ENCODE results near the gene SNX4.

Gene SNX4

DNA sequence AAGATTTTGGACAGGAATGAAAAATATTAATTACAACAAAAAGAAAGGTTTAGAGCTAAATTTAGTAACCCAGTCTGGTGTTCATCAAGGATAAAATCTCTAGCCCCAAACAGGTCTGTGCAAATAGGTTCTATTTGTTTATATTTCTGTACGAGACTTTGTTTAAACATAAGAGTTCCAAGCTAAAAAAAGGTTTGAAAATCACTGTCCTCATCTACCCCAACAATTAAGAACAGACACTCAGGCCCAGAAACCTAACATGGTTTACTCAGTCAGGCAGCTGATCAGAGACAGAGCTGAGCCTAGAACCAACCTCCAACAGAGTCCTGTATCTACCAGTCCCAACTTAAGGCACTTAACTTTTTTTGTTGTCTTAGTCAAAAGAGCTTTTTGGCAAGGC is 49.3 kb downstream of the SNX4 start:
- no peak for DNase-seq (ENCODE audit: low read depth)
- TF ChIP-seq, protein P1, sequence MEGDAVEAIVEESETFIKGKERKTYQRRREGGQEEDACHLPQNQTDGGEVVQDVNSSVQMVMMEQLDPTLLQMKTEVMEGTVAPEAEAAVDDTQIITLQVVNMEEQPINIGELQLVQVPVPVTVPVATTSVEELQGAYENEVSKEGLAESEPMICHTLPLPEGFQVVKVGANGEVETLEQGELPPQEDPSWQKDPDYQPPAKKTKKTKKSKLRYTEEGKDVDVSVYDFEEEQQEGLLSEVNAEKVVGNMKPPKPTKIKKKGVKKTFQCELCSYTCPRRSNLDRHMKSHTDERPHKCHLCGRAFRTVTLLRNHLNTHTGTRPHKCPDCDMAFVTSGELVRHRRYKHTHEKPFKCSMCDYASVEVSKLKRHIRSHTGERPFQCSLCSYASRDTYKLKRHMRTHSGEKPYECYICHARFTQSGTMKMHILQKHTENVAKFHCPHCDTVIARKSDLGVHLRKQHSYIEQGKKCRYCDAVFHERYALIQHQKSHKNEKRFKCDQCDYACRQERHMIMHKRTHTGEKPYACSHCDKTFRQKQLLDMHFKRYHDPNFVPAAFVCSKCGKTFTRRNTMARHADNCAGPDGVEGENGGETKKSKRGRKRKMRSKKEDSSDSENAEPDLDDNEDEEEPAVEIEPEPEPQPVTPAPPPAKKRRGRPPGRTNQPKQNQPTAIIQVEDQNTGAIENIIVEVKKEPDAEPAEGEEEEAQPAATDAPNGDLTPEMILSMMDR (conservative IDR thresholded peaks at IDR 0.05; ENCODE audit: low read length), result no peak
- no peak overlapping the region for H3K4me3 ChIP-seq (ENCODE audit: low read length)

DNA sequence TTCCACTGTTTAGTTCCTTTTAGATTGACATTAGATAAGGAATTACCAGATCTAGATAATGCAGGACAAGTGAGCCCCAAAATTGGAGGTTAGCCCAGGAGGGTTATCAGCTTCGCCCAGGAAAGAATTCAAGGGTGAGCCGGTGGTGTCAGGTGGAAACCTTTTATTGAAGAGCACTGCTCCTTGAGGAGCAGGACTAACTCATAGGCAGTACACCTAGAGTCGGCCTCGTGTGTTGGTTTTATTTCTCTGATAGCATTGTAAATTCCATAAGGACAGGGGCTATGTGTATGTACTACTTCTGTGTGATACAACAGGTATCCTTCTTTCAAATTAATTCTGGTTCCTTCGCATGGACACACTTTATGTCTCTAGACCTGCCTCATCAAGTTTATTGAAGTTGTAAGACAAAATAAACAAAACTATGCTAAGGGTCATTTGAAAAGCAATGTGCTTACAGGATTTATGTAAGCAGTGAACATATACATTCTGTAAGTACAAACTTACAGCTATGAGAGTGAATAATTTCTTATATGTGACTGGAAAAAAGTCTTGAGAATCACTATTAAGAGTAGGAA is 57.2 kb downstream of the SNX4 start:
- no peak overlapping the region for H3K4me3 ChIP-seq (ENCODE audit: low read length)

DNA sequence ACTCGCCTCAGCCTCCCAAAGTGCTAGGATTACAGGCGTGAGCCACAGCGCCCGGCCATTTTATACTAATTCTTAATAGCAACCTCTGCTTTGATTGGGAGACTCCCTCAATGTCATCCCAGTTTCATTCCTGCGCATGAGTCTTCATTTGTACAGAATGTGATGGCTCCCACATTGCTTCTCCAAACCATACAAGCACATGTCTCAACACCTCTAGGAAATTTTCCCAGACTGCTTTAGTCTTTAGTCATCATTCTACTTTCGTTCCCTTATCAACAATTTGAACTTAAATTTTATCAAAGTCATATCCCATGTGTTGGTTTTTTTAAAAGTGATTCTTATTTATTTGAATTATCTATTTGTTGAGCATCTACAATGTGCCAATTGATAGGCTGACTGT is 58.1 kb downstream of the SNX4 start:
- TF ChIP-seq, protein P1 (conservative IDR thresholded peaks at IDR 0.05; ENCODE audit: low read length), result no peak
- H3K4me3 ChIP-seq (ENCODE audit: low read length), result no peak overlapping the region
- no peak for DNase-seq (ENCODE audit: low read depth)

More for the DNA sequence above, 57.2 kb downstream of the SNX4 start:
- TF ChIP-seq, protein P1 (conservative IDR thresholded peaks at IDR 0.05; ENCODE audit: low read length), result no peak
- DNase-seq (ENCODE audit: low read depth), result no peak

DNA sequence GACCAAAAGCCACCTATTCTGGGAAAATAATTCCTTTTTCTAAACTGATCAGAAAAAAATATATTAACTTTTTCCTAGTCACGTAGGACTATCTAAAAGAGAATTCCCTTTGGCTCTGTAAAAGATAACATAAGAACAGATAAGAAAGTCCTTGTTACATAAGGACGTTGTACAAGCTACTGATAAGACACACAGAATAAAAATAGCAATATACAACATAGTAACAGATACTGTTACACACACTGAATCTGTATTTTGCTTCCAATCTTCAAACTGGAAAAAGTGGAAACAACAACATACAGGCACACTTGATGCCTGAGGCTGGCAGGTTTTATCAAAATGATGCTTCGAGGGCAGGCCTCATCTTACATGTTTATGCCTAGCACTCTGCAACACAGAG is 59.8 kb downstream of the SNX4 start:
- no peak overlapping the region for H3K4me3 ChIP-seq (ENCODE audit: low read length)
- TF ChIP-seq, protein P1 (conservative IDR thresholded peaks at IDR 0.05; ENCODE audit: low read length), result no peak
- DNase-seq (ENCODE audit: low read depth), result no peak

DNA sequence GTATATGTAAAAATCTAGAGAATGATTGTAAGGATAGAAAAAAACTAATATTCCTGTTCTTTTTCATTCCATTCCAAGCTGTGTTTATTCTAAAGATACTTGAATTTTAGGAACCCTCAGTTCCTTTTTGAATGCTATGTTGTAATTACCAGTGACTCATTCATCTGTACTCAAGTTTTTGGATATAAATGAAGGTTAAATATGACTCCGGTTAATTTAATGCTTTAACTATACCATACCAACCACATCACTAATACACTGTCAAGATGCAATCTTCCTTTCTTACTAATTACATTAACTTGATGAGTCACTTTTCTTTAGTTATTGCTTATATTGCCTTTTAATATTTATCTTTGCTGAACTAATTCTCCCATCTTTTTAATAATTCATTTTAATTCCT is 76.1 kb downstream of the SNX4 start:
- H3K4me3 ChIP-seq (ENCODE audit: low read length), result no peak overlapping the region
- peak; percentile 74 for DNase-seq (ENCODE audit: low read depth)
- TF ChIP-seq, protein P1 (conservative IDR thresholded peaks at IDR 0.05; ENCODE audit: low read length), result no peak

DNA sequence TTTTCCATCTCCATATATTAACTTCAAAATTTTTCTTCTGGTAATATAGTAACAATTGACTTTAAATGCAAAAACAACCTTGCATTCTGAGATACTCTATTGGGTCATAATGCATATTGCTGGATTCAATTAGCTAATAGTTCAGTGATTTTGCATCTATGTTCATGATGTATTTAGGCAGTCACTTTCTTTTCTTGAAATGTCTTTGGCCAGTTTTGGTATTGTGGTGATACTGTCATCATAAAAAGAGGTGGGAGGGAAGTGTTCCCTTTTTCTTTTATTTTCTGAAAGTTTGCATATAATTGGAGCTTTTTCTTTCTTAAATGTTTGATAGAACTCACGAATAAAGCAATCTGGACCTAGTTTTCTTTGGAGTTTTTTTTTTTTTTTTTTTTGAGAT is 77.5 kb downstream of the SNX4 start:
- TF ChIP-seq, protein P1 (conservative IDR thresholded peaks at IDR 0.05; ENCODE audit: low read length), result no peak
- H3K4me3 ChIP-seq (ENCODE audit: low read length), result no peak overlapping the region
- DNase-seq (ENCODE audit: low read depth), result no peak

DNA sequence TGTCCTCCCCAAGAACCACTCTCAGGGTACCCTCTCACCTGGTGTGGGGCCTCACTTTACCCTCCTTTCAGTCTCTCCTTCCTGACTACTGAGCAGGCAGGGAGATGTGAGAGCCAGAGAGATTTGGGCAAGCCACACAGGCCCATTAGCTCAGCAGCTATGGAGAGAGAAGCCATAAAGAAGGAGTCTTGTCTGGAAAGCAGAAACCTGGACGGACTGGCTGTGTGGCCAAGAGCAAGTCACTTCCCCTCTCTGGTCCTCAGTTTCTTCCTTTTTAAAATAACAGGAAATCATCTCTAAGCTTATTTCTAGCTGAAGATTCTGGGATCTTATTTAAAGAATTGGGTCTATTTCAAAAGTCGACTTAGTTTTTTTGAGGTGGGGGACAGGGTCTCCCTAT is 79.0 kb downstream of the SNX4 start:
- no peak for DNase-seq (ENCODE audit: low read depth)
- TF ChIP-seq, protein P1 (conservative IDR thresholded peaks at IDR 0.05; ENCODE audit: low read length), result no peak
- no peak overlapping the region for H3K4me3 ChIP-seq (ENCODE audit: low read length)

All from AG10803 (cell line).